ENCODE data around the gene RNU5B-1. TPM values are rescaled to one million over a fixed set of nuclear protein-coding genes. Genes with fewer than 3 reads are reported as not detected.
A peak's percentile ranks its signal among the peaks of the same experiment; 100 is the strongest.

RNU5B-1 gene
- total RNA-seq, 3 donors from 2014 or later (not counting 1 experiment from before 2014, with no cell fraction given), result 15.0 TPM; not detected in 2

DNA sequence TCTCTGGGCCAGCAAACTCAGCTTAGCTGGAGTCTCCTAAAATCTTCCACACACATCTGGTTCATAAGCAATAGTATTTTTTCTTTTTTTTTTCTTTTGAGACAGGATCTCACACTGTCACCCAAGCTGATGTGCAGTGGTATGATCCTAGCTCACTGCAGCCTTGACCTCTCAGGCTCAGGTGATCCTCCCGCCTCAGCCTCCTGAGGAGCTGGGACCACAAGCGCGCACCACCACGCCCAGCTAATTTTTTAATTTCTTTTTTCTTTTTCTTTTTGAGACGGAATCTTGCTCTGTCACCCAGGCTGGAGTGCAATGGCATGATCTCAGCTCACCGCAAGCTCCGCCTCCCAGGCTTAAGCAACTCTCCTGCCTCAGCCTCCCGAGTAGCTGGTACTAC, 34.3 kb downstream of the RNU5B-1 start:
- DNase-seq (no peak), ATAC-seq (no peak)
- Mint-ChIP-seq H3K27me3 (ENCODE audit: low read depth in 2 of 2) (peaks cover 6 to 14% of the 10 kb centered on the region in 2 donors), H3K4me3 (no peak overlapping the region), H3K9me3 (no peaks in the 10 kb centered on the region), H3K36me3 (no peaks in the 10 kb centered on the region), H3K4me1 (peaks cover 5% of the 10 kb centered on the region in 2 donors), H3K27ac (no peak overlapping the region)
- H3K4me3 ChIP-seq (ENCODE audit: low read length), result no peak overlapping the region
- no peak overlapping the region for H3K27ac ChIP-seq (ENCODE audit: low read length)
- no peaks in the 10 kb centered on the region for H3K27me3 ChIP-seq (ENCODE audit: control insufficient read depth, insufficient read depth, low read length)
- WGBS (ENCODE audit: insufficient coverage), result 89% methylated on average over 8 of the region's 8 CpGs
- no peaks in the 10 kb centered on the region for H3K4me1 ChIP-seq (ENCODE audit: control insufficient read depth, insufficient read depth, low read length)
- TF ChIP-seq, protein P1, sequence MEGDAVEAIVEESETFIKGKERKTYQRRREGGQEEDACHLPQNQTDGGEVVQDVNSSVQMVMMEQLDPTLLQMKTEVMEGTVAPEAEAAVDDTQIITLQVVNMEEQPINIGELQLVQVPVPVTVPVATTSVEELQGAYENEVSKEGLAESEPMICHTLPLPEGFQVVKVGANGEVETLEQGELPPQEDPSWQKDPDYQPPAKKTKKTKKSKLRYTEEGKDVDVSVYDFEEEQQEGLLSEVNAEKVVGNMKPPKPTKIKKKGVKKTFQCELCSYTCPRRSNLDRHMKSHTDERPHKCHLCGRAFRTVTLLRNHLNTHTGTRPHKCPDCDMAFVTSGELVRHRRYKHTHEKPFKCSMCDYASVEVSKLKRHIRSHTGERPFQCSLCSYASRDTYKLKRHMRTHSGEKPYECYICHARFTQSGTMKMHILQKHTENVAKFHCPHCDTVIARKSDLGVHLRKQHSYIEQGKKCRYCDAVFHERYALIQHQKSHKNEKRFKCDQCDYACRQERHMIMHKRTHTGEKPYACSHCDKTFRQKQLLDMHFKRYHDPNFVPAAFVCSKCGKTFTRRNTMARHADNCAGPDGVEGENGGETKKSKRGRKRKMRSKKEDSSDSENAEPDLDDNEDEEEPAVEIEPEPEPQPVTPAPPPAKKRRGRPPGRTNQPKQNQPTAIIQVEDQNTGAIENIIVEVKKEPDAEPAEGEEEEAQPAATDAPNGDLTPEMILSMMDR (IDR thresholded peaks at IDR 0.05), result no peak
- intact Hi-C loops (cut with micrococcal nuclease), result no loop called here
- H3K9me3 ChIP-seq (ENCODE audit: control insufficient read depth, insufficient read depth, low read length), result no peaks in the 10 kb centered on the region
- no peaks in the 10 kb centered on the region for H3K36me3 ChIP-seq (ENCODE audit: control insufficient read depth, insufficient read depth, low read length)

DNA sequence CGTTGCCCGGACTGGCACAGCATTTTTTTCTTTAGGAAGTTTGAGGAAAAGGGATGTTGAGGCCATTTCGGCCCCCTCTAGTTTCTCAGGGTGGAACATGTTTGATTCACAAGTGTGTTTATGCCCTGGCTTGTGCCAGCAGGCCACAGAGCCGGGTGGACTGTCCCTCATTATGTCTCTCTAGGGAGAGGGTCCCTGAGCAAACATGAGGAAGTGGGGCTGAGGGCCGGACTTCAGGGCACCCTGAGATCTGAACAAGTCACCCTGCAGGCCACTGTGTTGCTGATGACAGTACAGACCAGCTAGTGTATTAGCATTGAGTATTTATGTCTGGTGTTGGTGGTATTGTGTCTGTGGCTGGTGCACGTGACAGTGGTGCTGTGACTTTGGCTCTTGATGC, 34.9 kb downstream of the RNU5B-1 start:
- no peak overlapping the region for H3K4me3 ChIP-seq (ENCODE audit: low read length)
- H3K27me3 ChIP-seq (ENCODE audit: control insufficient read depth, insufficient read depth, low read length), result no peaks in the 10 kb centered on the region
- H3K27me3 Mint-ChIP-seq (ENCODE audit: low read depth in 2 of 2), result peaks cover 6 to 14% of the 10 kb centered on the region in 2 donors
- H3K4me3 Mint-ChIP-seq, result no peak overlapping the region
- peak in 1 of 3 donors; percentile 38 for ATAC-seq
- no peak for DNase-seq
- H3K27ac Mint-ChIP-seq, result no peak overlapping the region
- TF ChIP-seq, protein P1 (IDR thresholded peaks at IDR 0.05), result no peak
- H3K36me3 ChIP-seq (ENCODE audit: control insufficient read depth, insufficient read depth, low read length), result no peaks in the 10 kb centered on the region
- H3K4me1 ChIP-seq (ENCODE audit: control insufficient read depth, insufficient read depth, low read length), result no peaks in the 10 kb centered on the region
- 79% methylated on average over 6 of the region's 6 CpGs for WGBS (ENCODE audit: insufficient coverage)
- H3K36me3 Mint-ChIP-seq, result no peaks in the 10 kb centered on the region
- no peak overlapping the region for H3K27ac ChIP-seq (ENCODE audit: low read length)
- peaks cover 5% of the 10 kb centered on the region in 2 donors for H3K4me1 Mint-ChIP-seq
- no peaks in the 10 kb centered on the region for H3K9me3 Mint-ChIP-seq
- intact Hi-C loops (cut with micrococcal nuclease), result no loop called here
- no peaks in the 10 kb centered on the region for H3K9me3 ChIP-seq (ENCODE audit: control insufficient read depth, insufficient read depth, low read length)

DNA sequence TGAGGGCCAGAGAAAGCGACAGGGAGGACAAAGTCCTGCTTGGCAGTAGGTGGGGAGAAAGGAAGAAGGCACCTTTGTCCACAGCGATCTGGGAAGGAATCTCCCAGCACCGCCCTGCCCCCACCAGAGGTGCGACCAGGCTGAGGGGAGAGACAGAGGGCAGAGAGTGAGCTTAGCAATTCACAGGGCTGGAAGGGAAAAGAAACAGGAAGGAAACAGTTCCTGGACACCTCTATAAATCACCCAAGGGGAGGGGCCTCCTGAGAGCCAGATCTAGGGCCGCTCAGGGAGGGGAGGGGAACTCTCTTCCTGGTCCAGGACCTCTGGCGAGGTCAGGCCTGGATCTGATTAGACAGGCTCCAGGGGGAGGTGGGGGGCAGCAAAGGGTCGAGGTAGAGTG, 35.4 kb downstream of the RNU5B-1 start:
- DNase-seq (no peak), ATAC-seq (no peak)
- Mint-ChIP-seq H3K4me1 (peaks cover 5% of the 10 kb centered on the region in 2 donors), H3K27me3 (ENCODE audit: low read depth in 2 of 2) (peaks cover 6 to 14% of the 10 kb centered on the region in 2 donors), H3K4me3 (no peak overlapping the region), H3K27ac (no peak overlapping the region), H3K9me3 (no peaks in the 10 kb centered on the region), H3K36me3 (no peaks in the 10 kb centered on the region)
- Histone ChIP-seq H3K27ac (ENCODE audit: low read length) (no peak overlapping the region), H3K4me1 (ENCODE audit: control insufficient read depth, insufficient read depth, low read length) (no peaks in the 10 kb centered on the region), H3K36me3 (ENCODE audit: control insufficient read depth, insufficient read depth, low read length) (no peaks in the 10 kb centered on the region), H3K4me3 (ENCODE audit: low read length) (no peak overlapping the region), H3K27me3 (ENCODE audit: control insufficient read depth, insufficient read depth, low read length) (no peaks in the 10 kb centered on the region), H3K9me3 (ENCODE audit: control insufficient read depth, insufficient read depth, low read length) (no peaks in the 10 kb centered on the region)
- 18% methylated on average over 7 of the region's 7 CpGs for WGBS (ENCODE audit: insufficient coverage)
- TF ChIP-seq, protein P1 (IDR thresholded peaks at IDR 0.05), result no peak
- intact Hi-C loops (cut with micrococcal nuclease), result no loop called here

DNA sequence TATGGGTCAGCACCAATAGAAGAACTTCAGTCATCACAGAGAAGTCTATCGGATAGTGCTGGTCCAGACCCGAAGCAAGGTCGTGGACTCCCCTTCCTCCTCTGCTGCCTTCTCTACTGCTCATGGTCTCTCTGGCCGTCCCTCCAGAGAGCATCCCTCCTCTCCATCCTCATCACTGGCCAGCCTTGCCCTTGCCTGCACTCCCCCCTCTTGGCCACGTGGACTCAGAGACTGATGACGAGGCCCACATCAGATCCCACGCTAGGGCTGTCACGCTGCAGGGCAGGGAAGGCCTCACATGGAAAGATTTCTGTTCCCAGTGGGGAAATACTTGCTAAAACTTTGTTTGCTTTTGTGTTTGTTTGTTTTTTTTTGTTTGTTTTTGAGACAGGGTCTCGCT, 38.0 kb downstream of the RNU5B-1 start:
- no peak overlapping the region for H3K4me3 ChIP-seq (ENCODE audit: low read length)
- no peak overlapping the region for H3K27ac Mint-ChIP-seq
- no peak for DNase-seq
- H3K4me1 Mint-ChIP-seq, result peaks cover 5% of the 10 kb centered on the region in 2 donors
- no peak for ATAC-seq
- peaks cover 6 to 14% of the 10 kb centered on the region in 2 donors for H3K27me3 Mint-ChIP-seq (ENCODE audit: low read depth in 2 of 2)
- H3K9me3 Mint-ChIP-seq, result no peaks in the 10 kb centered on the region
- WGBS (ENCODE audit: insufficient coverage), result 92% methylated on average over 9 of the region's 9 CpGs
- H3K4me1 ChIP-seq (ENCODE audit: control insufficient read depth, insufficient read depth, low read length), result no peaks in the 10 kb centered on the region
- TF ChIP-seq, protein P1 (IDR thresholded peaks at IDR 0.05), result no peak
- H3K36me3 Mint-ChIP-seq, result no peaks in the 10 kb centered on the region
- H3K36me3 ChIP-seq (ENCODE audit: control insufficient read depth, insufficient read depth, low read length), result no peaks in the 10 kb centered on the region
- H3K4me3 Mint-ChIP-seq, result no peak overlapping the region
- H3K27ac ChIP-seq (ENCODE audit: low read length), result no peak overlapping the region
- no peaks in the 10 kb centered on the region for H3K27me3 ChIP-seq (ENCODE audit: control insufficient read depth, insufficient read depth, low read length)
- intact Hi-C loops (cut with micrococcal nuclease), result no loop called here
- H3K9me3 ChIP-seq (ENCODE audit: control insufficient read depth, insufficient read depth, low read length), result no peaks in the 10 kb centered on the region
